Left lung (tissue), 10 donors: ENCODE measurements around the gene RAET1L. TPM values are rescaled to one million over a fixed set of nuclear protein-coding genes. Genes with fewer than 3 reads are reported as not detected.
"Not testable (repeated sequence)": the region's sequence is repeated elsewhere in the genome, so short reads cannot be mapped to it uniquely, and the experiment has no call there.

ENCODE experiments used
- ATAC-seq: fragments of 200-7000 bp; cut with Tn5 transposase; one replicate; pipeline ENCODE4 v1.9.1; 2020; ENCODE audit warnings: moderate library complexity
- DNase-seq, 4 donors: peaks; one replicate each; pipeline ENCODE4 v3.0.0-alpha.2; 2013 to 2020
- H3K27ac ChIP-seq, 2 donors: fragments of 200-600 bp; sonication (generic) in 1 of 2; one replicate each; pipeline versions ENCODE4 v1.5.0 to v1.8.0; 2020 to 2021
- H3K27me3 ChIP-seq, 2 donors: fragments of 200-600 bp; sonication (generic) in 1 of 2; one replicate each; pipeline versions ENCODE4 v1.5.0 to v1.8.0; 2020 to 2021
- H3K36me3 ChIP-seq, 2 donors: fragments of 200-600 bp; sonication (generic) in 1 of 2; one replicate each; pipeline versions ENCODE4 v1.5.0 to v1.8.0; 2020 to 2021
- H3K4me1 ChIP-seq, 2 donors: fragments of 200-600 bp; one replicate each; pipeline ENCODE4 v1.8.0; 2021
- H3K4me3 ChIP-seq, 2 donors: fragments of 200-600 bp; sonication (generic) in 1 of 2; one replicate each; pipeline versions ENCODE4 v1.5.0 to v1.8.0; 2020 to 2021; ENCODE audit warnings: mild to moderate bottlenecking in 1 of 2
- H3K9me3 ChIP-seq, 2 donors: fragments of 200-600 bp; sonication (generic) in 1 of 2; one replicate each; pipeline versions ENCODE4 v1.5.0 to v1.8.0; 2020 to 2021
- intact Hi-C, 2 donors: fragments of 100-400 bp; cut with DNase I; formaldehyde crosslinking; loops; one replicate each; pipeline versions ENCODE4 v1.11.2 to v1.14.2; 2022
- polyA plus RNA-seq, 6 donors: library from polyadenylated mRNA; unstranded; fragments of 120-200 nt; gene quantifications; one replicate each; pipeline ENCODE4 v1.2.1, GENCODE V29; 2013; ENCODE audit not compliant: insufficient read length in 6 of 6
- total RNA-seq, 2 donors: library from RNA; stranded (reverse); fragmentation: NEBNext Ultra II Directional; extraction: Animal tissue kit (Norgen Biotek cat#: 25700); gene quantifications; one replicate each; pipeline ENCODE4 v1.2.1, GENCODE V29; 2021
- TF ChIP-seq, protein P1 (sequence below), 2 donors: fragments of 200-600 bp; sonication (generic) in 1 of 2; IDR thresholded peaks; one replicate each; pipeline versions ENCODE4 v1.5.0 to v1.8.0; 2021; ENCODE audit warnings: antibody characterized with exemption in 2 of 2
- donor health status: DM: no; HTN: yes; CAD: no.
- donor health status: DM: no; HTN: no; CAD: no.

Gene RAET1L
- total and polyA plus RNA-seq, 8 donors: 0.15 to 0.58 (median 0.17) TPM; not detected in 5

DNA sequence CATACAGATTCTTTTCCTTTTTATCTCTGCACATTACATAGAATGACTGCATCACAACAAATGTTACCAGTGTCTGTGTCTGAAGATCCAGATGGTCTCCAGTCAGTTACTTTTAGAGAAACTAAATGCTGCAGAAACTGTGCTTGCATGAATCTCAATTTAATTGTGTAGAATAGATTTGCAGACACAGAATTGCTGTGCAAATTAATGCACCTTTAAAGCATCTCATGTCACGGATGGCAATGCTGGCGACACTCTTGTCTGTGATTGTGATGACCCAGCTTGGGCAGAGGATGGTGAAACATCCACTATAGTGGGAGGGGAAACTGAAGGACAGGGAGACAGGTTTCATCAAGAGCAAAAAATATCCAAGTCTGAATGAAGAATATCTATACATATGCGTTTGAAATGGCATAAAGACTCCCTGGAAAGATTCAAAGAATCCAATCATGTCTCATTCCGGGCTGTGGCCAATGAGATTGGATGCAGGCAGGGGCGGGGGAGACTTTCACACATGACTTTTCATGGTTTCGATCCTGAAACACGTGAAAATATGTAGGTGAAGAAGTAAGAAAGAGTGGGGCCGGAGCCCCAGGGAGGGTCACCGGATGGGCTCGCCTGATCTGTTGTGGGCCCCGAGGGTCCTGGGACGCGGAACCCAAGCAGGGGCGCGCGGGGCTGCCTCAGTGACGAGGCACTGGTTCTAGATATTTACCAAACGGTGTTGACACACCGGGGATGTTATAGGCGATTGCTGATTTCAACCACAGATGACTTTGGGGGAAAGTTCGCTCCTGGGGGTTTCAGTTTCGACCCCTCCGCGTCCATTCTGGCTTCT, 11.3 kb downstream of the RAET1L start:
- DNase-seq, ATAC-seq, intact Hi-C loops, H3K9me3 ChIP-seq, H3K4me1 ChIP-seq, H3K36me3 ChIP-seq, H3K4me3 ChIP-seq, H3K27ac ChIP-seq: not testable (repeated sequence)
- H3K27me3 ChIP-seq: peaks cover 41 to 100% of the 10 kb centered on the region in 2 donors

DNA sequence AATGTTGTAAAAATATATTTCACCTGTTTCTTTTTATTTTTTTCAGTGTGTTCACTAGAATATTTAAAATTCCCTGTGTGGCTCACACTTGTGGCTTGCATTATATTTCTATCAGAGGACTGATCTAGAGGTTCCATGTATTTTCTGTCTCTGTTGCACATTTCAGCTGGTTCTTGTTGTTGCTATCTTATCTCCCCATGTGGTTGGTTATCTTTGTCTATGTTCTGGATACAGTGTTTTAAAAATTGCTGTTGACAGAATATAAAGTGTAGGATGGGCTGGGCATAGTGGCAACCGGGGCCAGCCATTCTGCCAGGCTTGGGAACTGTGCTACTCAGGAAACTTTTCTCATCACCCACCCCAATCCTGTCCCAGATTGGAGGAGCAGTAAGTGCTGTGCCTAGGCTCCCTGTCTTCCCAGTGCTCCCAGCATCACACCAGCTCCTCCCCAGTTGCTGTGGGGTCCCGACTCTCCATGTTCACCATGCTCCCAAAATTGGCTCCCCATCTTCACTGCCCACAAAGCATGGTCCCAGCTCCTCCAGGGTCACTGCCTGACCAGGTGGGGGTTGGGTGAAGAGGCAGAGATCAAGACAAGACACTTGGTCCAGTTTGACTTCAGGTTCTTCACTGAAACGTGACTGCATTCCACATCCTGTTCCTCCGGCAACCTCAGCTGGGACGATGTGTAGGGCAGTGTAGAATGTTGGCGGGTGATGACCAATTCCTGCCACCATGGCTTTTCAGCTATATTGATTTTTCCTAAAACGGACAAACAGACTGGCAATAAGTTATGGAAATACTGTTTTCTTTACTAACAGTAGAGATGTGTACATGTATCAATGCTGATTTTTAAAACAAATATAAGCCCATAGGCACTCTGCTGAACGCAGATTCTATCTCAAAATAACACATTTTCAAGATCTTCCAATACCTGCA, 12.2 kb downstream of the RAET1L start:
- H3K9me3 ChIP-seq, ATAC-seq, H3K4me3 ChIP-seq, H3K4me1 ChIP-seq, intact Hi-C loops, DNase-seq, H3K36me3 ChIP-seq, H3K27ac ChIP-seq: not testable (repeated sequence)
- H3K27me3 ChIP-seq: peaks cover 41 to 100% of the 10 kb centered on the region in 2 donors

DNA sequence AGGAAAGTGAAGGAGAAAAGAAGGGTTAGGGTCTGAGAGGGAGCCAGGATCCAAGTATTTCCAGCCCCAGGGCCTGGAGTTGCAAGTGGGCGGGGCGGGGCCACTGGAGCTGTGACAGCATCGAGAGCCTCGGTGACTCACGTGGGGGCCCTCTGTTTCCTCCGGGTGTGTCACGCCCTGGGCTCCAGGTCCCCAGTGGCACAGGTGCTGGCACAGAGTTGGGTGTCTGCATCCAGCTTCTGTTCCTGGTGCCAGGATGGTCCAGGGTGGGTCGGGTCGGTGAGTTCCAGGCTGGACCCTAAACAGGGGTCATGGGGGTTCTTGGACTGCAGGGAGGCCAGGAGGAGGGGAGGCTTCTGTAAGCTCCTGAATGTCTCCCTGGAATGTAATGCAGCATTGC, 16.7 kb downstream of the RAET1L start:
- TF ChIP-seq, protein P1, sequence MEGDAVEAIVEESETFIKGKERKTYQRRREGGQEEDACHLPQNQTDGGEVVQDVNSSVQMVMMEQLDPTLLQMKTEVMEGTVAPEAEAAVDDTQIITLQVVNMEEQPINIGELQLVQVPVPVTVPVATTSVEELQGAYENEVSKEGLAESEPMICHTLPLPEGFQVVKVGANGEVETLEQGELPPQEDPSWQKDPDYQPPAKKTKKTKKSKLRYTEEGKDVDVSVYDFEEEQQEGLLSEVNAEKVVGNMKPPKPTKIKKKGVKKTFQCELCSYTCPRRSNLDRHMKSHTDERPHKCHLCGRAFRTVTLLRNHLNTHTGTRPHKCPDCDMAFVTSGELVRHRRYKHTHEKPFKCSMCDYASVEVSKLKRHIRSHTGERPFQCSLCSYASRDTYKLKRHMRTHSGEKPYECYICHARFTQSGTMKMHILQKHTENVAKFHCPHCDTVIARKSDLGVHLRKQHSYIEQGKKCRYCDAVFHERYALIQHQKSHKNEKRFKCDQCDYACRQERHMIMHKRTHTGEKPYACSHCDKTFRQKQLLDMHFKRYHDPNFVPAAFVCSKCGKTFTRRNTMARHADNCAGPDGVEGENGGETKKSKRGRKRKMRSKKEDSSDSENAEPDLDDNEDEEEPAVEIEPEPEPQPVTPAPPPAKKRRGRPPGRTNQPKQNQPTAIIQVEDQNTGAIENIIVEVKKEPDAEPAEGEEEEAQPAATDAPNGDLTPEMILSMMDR (IDR thresholded peaks at IDR 0.05): no peak
- peaks cover 14 to 99% of the 10 kb centered on the region in 2 donors for H3K27me3 ChIP-seq
- intact Hi-C loops: loop anchor here in 1 of 2 donors (5.0 kb wide), 1 partner anchor 71 kb away; no protein-coding TSS in a partner anchor

DNA sequence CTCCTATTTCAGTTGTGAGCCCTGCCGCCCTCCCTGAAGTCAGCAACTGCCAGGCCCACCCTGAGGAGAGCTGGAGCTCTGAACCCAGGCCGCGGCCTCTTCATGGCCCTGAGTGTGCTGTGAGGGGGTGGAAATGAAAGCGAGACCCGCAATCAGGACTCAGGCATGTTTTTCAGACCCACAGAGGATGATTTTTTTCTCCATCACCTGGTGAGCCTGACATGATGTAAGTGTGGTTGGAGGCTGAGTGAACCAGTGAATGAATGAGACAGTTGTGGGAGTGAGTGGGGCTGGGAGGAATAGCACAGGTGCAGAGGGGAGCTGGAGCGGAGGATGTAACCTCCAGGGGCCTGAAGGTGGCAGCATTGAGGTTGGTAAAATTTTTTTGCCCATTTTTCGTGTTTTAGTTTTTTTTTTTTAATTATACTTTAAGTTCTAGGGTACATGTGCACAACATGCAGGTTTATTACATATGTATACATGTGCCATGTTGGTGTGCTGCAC, 18.3 kb downstream of the RAET1L start:
- H3K4me3 ChIP-seq: no peak overlapping the region
- no peak for ATAC-seq
- TF ChIP-seq, protein P1 (IDR thresholded peaks at IDR 0.05): peak; percentile 33 to 36
- no peaks in the 10 kb centered on the region for H3K9me3 ChIP-seq
- intact Hi-C loops: loop anchor here in 1 of 2 donors (5.0 kb wide), 1 partner anchor 70 kb away; no protein-coding TSS in a partner anchor
- H3K36me3 ChIP-seq: no peaks in the 10 kb centered on the region
- peaks cover 4 to 88% of the 10 kb centered on the region in 2 donors for H3K27me3 ChIP-seq
- no peak overlapping the region for H3K27ac ChIP-seq
- DNase-seq: no peak
- peaks cover 0 to 13% of the 10 kb centered on the region in 2 donors for H3K4me1 ChIP-seq

More for the DNA sequence above, 16.7 kb downstream of the RAET1L start:
- no peaks in the 10 kb centered on the region for H3K9me3 ChIP-seq
- H3K4me1 ChIP-seq: peaks cover 0 to 13% of the 10 kb centered on the region in 2 donors
- no peak overlapping the region for H3K4me3 ChIP-seq
- no peaks in the 10 kb centered on the region for H3K36me3 ChIP-seq
- no peak overlapping the region for H3K27ac ChIP-seq
- no peak for DNase-seq
- ATAC-seq: no peak

DNA sequence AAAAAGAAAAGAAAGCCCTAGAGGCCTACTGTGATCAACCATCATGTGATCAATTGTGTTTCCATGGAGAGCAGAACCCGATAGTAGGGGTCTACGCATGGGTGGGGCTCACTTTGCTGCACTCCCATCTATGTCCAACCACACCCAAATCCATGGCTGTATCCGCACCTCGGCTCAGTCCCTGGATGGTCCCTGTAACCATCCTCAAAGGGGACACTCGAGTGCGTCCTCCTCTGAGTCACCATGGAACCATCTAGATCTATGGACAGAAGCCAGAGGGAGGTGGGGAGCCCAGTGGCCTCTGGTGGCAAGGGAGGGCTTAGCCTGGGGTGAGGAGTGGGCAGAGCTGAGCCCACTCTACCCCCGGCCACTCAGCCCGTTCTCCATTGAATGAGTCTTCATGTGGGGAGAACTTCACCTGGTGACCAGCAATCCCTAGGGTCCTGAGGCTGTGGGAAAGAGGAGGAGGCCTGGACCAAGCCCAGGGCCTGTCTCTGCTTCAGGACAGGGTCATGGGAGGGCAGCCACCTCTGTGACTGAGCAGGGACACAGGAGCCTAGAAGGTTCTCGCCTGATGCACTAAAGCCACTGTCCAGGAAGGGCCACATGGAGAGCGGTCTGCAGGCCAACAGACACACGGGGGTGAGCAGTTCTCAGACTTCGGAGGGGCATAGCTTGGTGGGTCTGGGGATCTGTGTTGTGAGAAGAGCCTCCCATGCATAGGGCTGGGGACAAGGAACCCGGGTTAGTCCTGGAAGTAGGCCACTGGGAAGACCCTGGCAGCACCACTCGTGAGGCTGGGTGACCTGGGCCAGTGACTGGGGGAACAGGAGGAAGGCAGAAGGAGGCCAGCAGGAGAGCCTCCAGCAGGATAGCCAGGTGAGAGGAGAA, 19.3 kb downstream of the RAET1L start:
- Histone ChIP-seq H3K27ac (no peak overlapping the region), H3K9me3 (no peaks in the 10 kb centered on the region), H3K4me1 (peaks cover 0 to 13% of the 10 kb centered on the region in 2 donors), H3K36me3 (no peaks in the 10 kb centered on the region), H3K4me3 (peak overlapping the region; percentile 50 to 52), H3K27me3 (peaks cover 0 to 85% of the 10 kb centered on the region in 2 donors)
- TF ChIP-seq, protein P1 (IDR thresholded peaks at IDR 0.05): no peak
- intact Hi-C loops: loop anchor here in 1 of 2 donors (5.0 kb wide), 1 partner anchor 69 kb away; no protein-coding TSS in a partner anchor
- ATAC-seq: no peak
- no peak for DNase-seq
